ENCODE results near the gene WLS.
"Not testable (repeated sequence)": the region's sequence is repeated elsewhere in the genome, so short reads cannot be mapped to it uniquely, and the experiment has no call there.

Gene WLS

GRCh38 chr1:68232289-68233148, at the start of gene WLS:
Gene WLS, minus strand, starts transcription at chr1:68232523. Its CDS starts 224 bp downstream, at chr1:68232299.
- no peak for DNase-seq (ENCODE audit: low read depth in 2 of 2, low spot score in 1 of 2)

GRCh38 chr1:68280286-68280685, 48.0 kb upstream of the WLS start:
- DNase-seq (ENCODE audit: low read depth in 2 of 2, low spot score in 1 of 2): no peak

- no peak for DNase-seq (ENCODE audit: low read depth in 2 of 2, low spot score in 1 of 2)
These were observed 47.5 kb upstream of the WLS start for GRCh38 chr1:68279846-68280245.

- DNase-seq (ENCODE audit: low read depth in 2 of 2, low spot score in 1 of 2): no peak
These were observed 45.9 kb upstream of the WLS start for GRCh38 chr1:68278221-68278620.

- no peak for DNase-seq (ENCODE audit: low read depth in 2 of 2, low spot score in 1 of 2)
These were observed 44.1 kb upstream of the WLS start for GRCh38 chr1:68276448-68276847.

GRCh38 chr1:68273530-68273929, 41.2 kb upstream of the WLS start:
- no peak for DNase-seq (ENCODE audit: low read depth in 2 of 2, low spot score in 1 of 2)

- DNase-seq (ENCODE audit: low read depth in 2 of 2, low spot score in 1 of 2): no peak
These were observed 39.3 kb upstream of the WLS start for GRCh38 chr1:68271596-68271995.

- no peak for DNase-seq (ENCODE audit: low read depth in 2 of 2, low spot score in 1 of 2)
These were observed 38.6 kb upstream of the WLS start for GRCh38 chr1:68270951-68271350.

- no peak for DNase-seq (ENCODE audit: low read depth in 2 of 2, low spot score in 1 of 2)
These were observed 37.5 kb upstream of the WLS start for GRCh38 chr1:68269637-68270430.

- no peak for DNase-seq (ENCODE audit: low read depth in 2 of 2, low spot score in 1 of 2)
These were observed 36.7 kb upstream of the WLS start for GRCh38 chr1:68268896-68269483.

GRCh38 chr1:68256824-68257223, 24.5 kb upstream of the WLS start:
- DNase-seq (ENCODE audit: low read depth in 2 of 2, low spot score in 1 of 2): not testable (repeated sequence)

- DNase-seq (ENCODE audit: low read depth in 2 of 2, low spot score in 1 of 2): no peak
These were observed 23.0 kb upstream of the WLS start for GRCh38 chr1:68255301-68255700.

GRCh38 chr1:68254667-68255226, 22.4 kb upstream of the WLS start:
- no peak for DNase-seq (ENCODE audit: low read depth in 2 of 2, low spot score in 1 of 2)

- no peak for DNase-seq (ENCODE audit: low read depth in 2 of 2, low spot score in 1 of 2)
These were observed 4.7 kb upstream of the WLS start for GRCh38 chr1:68237040-68237439.

- no peak for DNase-seq (ENCODE audit: low read depth in 2 of 2, low spot score in 1 of 2)
These were observed 1.8 kb upstream of the WLS start for GRCh38 chr1:68234094-68234493.

GRCh38 chr1:68233202-68233601, 879 bp upstream of the WLS start:
- no peak for DNase-seq (ENCODE audit: low read depth in 2 of 2, low spot score in 1 of 2)

- no peak for DNase-seq (ENCODE audit: low read depth in 2 of 2, low spot score in 1 of 2)
These were observed 565 bp downstream of the WLS start for GRCh38 chr1:68231627-68232288.

GRCh38 chr1:68230901-68231626, 1.3 kb downstream of the WLS start:
- no peak for DNase-seq (ENCODE audit: low read depth in 2 of 2, low spot score in 1 of 2)

GRCh38 chr1:68230484-68230802, 1.9 kb downstream of the WLS start:
- DNase-seq (ENCODE audit: low read depth in 2 of 2, low spot score in 1 of 2): no peak

GRCh38 chr1:68229650-68230483, 2.5 kb downstream of the WLS start:
- DNase-seq (ENCODE audit: low read depth in 2 of 2, low spot score in 1 of 2): no peak

Measured in stimulated activated CD8-positive, alpha-beta memory T cell treated with anti-CD3 and anti-CD28 coated beads, Interleukin-4, amount 100 ng/mL, for 4 hours (primary cell).